Measurements from ENCODE around the gene CHRNA10. TPM values are rescaled to one million over a fixed set of nuclear protein-coding genes. Genes with fewer than 3 reads are reported as not detected.

Gene CHRNA10
- total and polyA plus RNA-seq, 2 donors (not counting 1 experiment from before 2014, with no cell fraction given): 2.1 to 4.0 TPM

DNA sequence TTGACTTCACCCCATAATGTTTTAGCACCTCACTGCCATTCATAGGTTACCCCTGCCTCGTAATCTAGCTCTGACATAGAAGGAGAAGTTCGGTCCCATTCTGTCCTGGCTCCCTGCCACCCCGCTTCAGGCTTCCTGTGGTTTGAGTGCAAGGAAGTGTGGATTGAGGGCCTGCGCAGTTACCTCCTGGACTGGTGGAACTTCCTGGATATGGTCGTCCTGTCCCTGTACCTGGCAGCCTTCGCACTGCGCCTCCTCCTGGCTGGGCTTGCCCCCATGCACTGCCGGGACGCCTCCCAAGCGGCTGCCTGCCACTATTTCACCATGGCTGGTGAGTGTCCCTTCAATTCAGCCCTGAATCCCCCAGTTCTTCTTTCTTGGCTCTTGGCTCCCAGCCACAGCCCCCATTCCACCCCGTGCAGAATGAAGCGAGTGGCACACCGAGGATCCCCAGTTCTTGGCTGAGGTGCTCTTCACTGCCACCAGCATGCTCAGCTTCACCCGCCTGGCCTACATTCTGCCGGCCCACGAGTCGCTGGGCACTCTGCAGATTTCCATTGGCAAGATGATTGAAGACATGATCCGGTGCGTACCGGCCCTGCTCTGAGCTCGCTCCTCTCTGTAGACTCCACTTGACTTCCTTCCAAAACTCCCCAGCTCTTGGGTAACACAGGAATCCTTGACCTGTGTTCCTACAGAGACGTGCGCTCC, 44.8 kb downstream of the CHRNA10 start:
- no peak for TF ChIP-seq EZH2 (IDR thresholded peaks at IDR 0.05; ENCODE audit: borderline replicate concordance, insufficient read depth, low read depth, low read length, poor library complexity, severe bottlenecking)
- TF ChIP-seq, protein P1, sequence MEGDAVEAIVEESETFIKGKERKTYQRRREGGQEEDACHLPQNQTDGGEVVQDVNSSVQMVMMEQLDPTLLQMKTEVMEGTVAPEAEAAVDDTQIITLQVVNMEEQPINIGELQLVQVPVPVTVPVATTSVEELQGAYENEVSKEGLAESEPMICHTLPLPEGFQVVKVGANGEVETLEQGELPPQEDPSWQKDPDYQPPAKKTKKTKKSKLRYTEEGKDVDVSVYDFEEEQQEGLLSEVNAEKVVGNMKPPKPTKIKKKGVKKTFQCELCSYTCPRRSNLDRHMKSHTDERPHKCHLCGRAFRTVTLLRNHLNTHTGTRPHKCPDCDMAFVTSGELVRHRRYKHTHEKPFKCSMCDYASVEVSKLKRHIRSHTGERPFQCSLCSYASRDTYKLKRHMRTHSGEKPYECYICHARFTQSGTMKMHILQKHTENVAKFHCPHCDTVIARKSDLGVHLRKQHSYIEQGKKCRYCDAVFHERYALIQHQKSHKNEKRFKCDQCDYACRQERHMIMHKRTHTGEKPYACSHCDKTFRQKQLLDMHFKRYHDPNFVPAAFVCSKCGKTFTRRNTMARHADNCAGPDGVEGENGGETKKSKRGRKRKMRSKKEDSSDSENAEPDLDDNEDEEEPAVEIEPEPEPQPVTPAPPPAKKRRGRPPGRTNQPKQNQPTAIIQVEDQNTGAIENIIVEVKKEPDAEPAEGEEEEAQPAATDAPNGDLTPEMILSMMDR (IDR thresholded peaks at IDR 0.05): no peak
- CTCF ChIA-PET: no interaction called here
- WGBS (ENCODE audit: insufficient coverage): 28% methylated on average over 20 of the region's 23 CpGs
- Histone ChIP-seq H3K27ac (ENCODE audit: low read length in 2 of 2) (no peak overlapping the region), H3K36me3 (replicated peaks in 1 of 2; ENCODE audit: control extremely low read depth in 1 of 2, control insufficient read depth in 1 of 2, extremely low read depth in 1 of 2, insufficient read depth in 2 of 2, low read length in 1 of 2) (no peaks in the 10 kb centered on the region), H3K27me3 (replicated peaks in 1 of 4; ENCODE audit: control extremely low read depth in 1 of 4, control insufficient read depth in 3 of 4, insufficient read depth in 4 of 4, low read length in 3 of 4) (no peaks in the 10 kb centered on the region), H3K79me2 (ENCODE audit: control insufficient read depth, insufficient read depth, low read length) (no peaks in the 10 kb centered on the region), H3K4me3 (ENCODE audit: control extremely low read depth in 1 of 5, extremely low read depth in 1 of 5, insufficient read depth in 1 of 5, low read depth in 2 of 5, low read length in 4 of 5) (no peak overlapping the region), H3K9me3 (ENCODE audit: control extremely low read depth in 1 of 3, control insufficient read depth in 2 of 3, insufficient read depth in 1 of 3, low read length in 2 of 3) (no peaks in the 10 kb centered on the region), H2AFZ (ENCODE audit: insufficient read depth, low read depth, low read length, poor library complexity, severe bottlenecking) (peak overlapping the region; percentile 51), H4K20me1 (ENCODE audit: control insufficient read depth, insufficient read depth, low read length, poor library complexity, severe bottlenecking) (no peaks in the 10 kb centered on the region), H3K4me1 (ENCODE audit: control insufficient read depth in 2 of 2, insufficient read depth in 2 of 2, low read length in 2 of 2) (no peaks in the 10 kb centered on the region), H3K4me2 (replicated peaks; ENCODE audit: low read depth, low read length, poor library complexity, severe bottlenecking) (no peak overlapping the region), H3K9ac (ENCODE audit: low read length) (no peak overlapping the region)
- peaks cover 2% of the 10 kb centered on the region for H3K4me1 Mint-ChIP-seq
- intact Hi-C loops (cut with micrococcal nuclease): no loop called here
- no peak overlapping the region for H3K4me3 Mint-ChIP-seq
- POLR2A ChIA-PET: no interaction called here
- no peak overlapping the region for H3K27ac Mint-ChIP-seq
- ATAC-seq (ENCODE audit: low read depth) (no peak), DNase-seq (no peak)
- no peaks in the 10 kb centered on the region for H3K9me3 Mint-ChIP-seq (ENCODE audit: insufficient read depth)
- H3K27me3 Mint-ChIP-seq: peaks cover 4% of the 10 kb centered on the region

DNA sequence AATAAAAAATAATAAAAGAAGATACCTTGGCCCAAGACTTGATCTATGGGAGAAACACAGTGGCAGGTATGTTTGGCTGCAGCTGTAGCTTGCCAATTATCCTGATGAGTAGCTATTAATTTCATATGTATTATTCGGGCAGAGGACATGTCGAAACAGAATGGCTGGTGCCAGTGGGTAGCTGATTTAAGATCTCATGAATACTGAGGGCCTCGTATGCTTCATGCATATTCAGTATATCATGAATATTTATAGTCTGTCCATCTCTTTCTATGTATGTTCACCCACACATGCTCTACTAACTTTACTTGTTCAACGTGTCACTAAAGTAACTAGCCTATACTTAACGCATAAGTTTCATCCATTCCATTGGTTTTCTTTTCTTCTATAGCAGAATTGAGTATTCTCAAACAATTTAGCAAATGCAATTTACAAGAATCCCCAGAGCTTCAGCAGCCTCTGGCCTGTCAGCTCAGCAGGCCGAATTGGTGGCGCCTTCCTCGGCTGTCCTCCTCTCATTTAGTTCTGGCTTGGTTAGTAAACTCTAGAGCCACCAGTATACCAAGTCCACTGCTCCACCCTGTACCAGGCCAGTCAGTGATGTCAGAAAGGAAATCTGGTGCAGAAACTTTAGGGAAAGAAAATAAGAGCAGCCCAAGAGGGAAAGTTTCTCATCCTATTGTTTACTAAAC, 47.3 kb downstream of the CHRNA10 start:
- Mint-ChIP-seq H3K4me1 (peaks cover 2% of the 10 kb centered on the region), H3K4me3 (no peak overlapping the region), H3K27ac (no peak overlapping the region), H3K27me3 (peaks cover 3% of the 10 kb centered on the region), H3K9me3 (ENCODE audit: insufficient read depth) (no peaks in the 10 kb centered on the region)
- Histone ChIP-seq H3K36me3 (replicated peaks in 1 of 2; ENCODE audit: control extremely low read depth in 1 of 2, control insufficient read depth in 1 of 2, extremely low read depth in 1 of 2, insufficient read depth in 2 of 2, low read length in 1 of 2) (no peaks in the 10 kb centered on the region), H3K9me3 (ENCODE audit: control extremely low read depth in 1 of 3, control insufficient read depth in 2 of 3, insufficient read depth in 1 of 3, low read length in 2 of 3) (no peaks in the 10 kb centered on the region), H3K4me2 (replicated peaks; ENCODE audit: low read depth, low read length, poor library complexity, severe bottlenecking) (no peak overlapping the region), H3K27ac (ENCODE audit: low read length in 2 of 2) (no peak overlapping the region), H2AFZ (ENCODE audit: insufficient read depth, low read depth, low read length, poor library complexity, severe bottlenecking) (no peak overlapping the region), H3K27me3 (replicated peaks in 1 of 4; ENCODE audit: control extremely low read depth in 1 of 4, control insufficient read depth in 3 of 4, insufficient read depth in 4 of 4, low read length in 3 of 4) (no peaks in the 10 kb centered on the region), H3K79me2 (ENCODE audit: control insufficient read depth, insufficient read depth, low read length) (no peaks in the 10 kb centered on the region), H3K4me3 (ENCODE audit: control extremely low read depth in 1 of 5, extremely low read depth in 1 of 5, insufficient read depth in 1 of 5, low read depth in 2 of 5, low read length in 4 of 5) (no peak overlapping the region), H3K4me1 (ENCODE audit: control insufficient read depth in 2 of 2, insufficient read depth in 2 of 2, low read length in 2 of 2) (no peaks in the 10 kb centered on the region), H4K20me1 (ENCODE audit: control insufficient read depth, insufficient read depth, low read length, poor library complexity, severe bottlenecking) (no peaks in the 10 kb centered on the region), H3K9ac (ENCODE audit: low read length) (no peak overlapping the region)
- no peak for DNase-seq
- POLR2A ChIA-PET: no interaction called here
- 80% methylated on average over 6 of the region's 8 CpGs for WGBS (ENCODE audit: insufficient coverage)
- ATAC-seq (ENCODE audit: low read depth): no peak
- TF ChIP-seq EZH2 (IDR thresholded peaks at IDR 0.05; ENCODE audit: borderline replicate concordance, insufficient read depth, low read depth, low read length, poor library complexity, severe bottlenecking): no peak
- TF ChIP-seq, protein P1 (IDR thresholded peaks at IDR 0.05): no peak
- intact Hi-C loops (cut with micrococcal nuclease): no loop called here
- CTCF ChIA-PET: no interaction called here

Data from B cell (primary cell).